IPS-NIHi7 (cell line): ENCODE results near the gene SOX1.

Experiments used
- DNase-seq: peaks from one replicate; pipeline ENCODE4 v3.0.0; 2012; ENCODE audit warnings: mixed read lengths; ENCODE audit errors: extremely low spot score

The SOX1 gene

DNA sequence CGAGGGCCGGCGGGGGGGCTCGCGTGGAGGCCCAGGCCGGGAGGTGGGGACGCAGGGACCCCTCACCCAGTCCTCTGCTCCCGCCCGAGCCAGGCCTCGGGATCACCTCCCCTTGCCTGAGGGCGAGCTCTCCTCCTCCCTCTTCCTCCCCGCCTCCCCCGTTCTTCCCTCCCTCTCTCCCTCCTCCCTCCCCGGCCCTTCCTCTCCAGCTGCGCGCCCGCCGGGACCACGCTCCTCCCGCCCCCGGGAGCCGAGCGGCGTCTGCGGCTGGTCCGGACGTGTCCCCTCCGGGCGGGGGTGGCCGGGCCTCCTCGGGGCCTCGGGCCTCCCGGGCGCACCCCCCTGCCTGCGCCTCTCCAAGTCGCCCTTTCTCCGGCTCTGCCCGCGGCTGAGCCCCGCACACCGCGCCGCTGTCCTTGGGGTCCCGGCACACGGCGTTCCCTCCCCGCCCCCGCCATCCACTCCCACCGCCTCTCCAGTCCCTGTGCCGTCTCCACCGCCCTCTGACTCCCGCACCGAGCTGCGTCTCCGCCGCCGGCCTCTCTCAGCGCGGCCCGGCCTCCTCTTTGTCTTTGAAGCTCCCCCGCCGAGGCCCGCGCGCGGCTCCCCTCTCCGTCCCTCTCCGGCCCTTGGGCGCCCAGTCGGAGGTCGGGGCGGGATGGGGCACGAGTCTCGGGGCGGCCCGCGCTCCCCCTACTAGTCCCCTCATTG is 5.7 kb downstream of the SOX1 start:
- peak; percentile 74 for DNase-seq

DNA sequence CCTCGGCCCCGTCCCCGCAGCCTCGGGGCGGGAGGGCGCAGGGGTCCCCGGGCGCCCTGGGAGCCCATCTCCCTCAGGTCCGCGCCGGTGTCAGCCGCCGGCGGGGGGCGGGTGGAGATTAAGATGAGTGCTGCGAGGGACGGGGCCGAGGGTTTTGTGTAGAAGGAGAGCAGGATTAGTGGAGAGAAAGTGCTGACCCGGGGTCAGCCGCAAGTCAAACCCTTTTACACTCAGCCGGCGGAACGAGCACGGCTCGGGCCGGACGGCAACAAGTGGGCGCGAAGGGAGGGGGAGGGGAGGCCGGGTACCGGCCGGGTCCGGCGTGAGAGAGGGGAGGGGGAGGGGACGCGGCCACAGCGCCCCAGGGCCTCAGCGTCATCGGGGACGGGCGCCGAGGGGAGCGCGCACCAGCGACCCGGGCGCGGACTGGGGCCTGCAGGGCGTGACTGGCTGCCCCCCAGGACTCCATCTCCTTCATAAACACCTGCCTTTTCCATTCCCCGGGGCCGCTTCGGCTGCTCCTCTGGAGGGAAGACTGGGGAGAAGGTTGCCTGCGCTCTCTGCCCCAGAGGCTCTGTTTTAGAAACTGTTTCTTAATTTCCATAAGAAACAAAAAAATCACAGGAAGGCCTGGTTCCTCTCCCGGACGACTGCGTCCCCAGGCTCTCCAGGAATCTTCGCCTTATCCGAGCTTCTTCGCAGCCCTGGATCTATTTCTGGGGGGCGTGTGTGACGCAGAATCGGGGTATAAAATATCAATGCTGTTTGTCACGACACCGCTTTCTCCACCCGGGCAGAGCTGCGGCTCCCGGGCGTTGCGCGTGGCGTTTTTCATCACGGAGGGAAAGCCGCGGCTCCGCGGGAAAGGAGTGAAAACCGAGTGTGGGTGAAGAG is 6.5 kb downstream of the SOX1 start:
- DNase-seq: peak; percentile 73

DNA sequence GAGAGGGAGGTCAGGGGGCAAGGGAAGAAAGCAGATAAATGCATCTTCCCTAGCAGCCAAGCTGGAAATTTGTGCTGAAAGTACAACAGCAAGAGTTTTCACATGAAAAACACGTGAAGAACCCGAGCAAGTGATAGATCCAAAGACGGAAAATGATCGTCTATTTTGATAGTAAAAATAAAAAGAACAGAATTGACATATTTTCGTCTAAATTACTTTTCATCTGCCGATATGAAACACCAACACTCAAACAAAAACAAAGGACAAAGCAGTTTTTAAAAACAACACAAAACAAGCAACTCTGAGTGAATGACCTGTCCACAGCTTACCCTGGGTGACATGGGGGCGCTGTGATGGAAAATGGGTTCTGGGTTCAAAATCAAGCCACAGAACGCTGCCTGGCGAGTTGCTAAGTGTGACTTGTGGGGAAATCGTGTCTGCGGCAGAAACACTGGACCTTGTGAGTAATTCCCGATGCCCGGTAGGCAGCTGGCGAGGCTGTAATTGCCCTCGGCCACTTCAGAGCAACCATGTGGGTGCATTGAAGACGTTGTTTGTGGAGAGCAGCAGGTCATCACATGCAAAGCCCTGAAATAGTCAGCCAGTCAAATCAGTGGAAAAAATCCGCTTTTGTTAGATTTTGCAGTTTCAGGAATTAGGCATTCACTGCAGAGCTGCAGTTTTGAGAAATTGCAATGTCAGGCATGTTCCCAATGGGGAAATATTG is 7.4 kb downstream of the SOX1 start:
- no peak for DNase-seq

DNA sequence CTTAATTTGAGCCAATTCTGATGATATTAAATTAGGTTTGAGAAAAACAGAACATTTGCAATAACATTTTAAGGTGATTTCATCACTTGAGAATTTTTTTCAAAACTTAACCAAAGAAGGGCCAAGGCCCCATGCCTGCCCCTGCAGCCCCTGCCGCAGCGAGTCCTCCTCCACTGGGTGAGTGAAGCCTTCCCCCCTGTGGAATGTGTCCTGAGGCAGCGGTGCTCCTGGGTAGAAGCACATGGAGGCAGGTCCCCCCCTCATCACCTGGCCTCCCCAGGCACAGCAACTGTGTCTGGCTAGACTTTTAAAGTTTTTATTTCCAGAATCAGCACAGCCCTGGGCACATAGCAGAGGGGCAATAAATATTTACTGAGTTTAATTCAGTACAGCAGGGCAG is 10.8 kb downstream of the SOX1 start:
- DNase-seq: no peak

DNA sequence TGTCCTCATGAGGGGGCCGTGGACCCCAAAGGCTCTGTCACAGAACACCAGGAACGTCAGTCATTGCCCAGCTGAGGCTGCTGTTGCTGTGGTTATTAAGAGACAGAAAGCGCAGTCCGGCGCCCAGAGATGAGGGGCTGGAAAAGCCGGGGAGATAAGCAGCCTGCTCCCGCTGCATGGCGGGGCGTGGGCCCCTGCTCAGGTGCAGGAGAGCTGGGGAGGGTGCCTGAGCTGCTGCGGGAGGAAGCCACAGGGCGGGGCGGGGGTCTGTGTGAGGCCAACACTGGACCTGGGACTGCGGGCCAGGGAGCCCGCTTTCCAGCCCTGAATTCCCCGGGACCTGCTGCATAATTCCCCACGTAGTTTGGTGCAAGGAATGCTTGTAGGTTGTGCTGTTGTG is 11.3 kb downstream of the SOX1 start:
- no peak for DNase-seq

DNA sequence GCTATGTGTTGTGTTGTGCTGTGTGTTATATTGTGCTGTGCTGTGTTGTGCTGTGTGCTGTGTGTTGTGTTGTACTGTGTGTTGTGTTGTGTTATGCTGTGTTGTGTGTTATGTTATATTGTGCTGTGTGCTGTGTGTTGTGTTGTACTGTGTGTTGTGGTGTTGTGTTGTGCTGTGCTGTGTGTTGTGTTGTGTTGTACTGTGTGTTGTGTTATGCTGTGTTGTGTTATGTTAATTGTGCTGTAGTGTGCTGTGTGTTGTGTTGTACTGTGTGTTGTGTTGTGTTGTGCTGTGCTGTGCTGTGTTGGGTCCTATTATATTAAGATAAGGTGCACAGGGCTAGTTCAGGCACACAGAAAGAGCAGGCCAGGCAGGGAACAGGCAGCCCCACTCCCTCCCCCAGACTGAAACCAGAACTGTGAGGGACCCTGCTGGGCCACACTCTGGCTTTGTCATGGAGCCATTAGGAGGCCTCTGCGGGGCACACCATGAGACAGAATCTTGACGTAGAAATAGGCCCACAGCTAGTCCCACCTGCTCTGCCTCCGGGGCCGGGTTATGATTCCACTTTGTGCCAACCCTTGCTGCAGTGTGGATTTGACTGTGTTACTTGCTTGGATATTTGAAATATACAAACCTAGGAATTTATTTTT is 12.1 kb downstream of the SOX1 start:
- no peak for DNase-seq

DNA sequence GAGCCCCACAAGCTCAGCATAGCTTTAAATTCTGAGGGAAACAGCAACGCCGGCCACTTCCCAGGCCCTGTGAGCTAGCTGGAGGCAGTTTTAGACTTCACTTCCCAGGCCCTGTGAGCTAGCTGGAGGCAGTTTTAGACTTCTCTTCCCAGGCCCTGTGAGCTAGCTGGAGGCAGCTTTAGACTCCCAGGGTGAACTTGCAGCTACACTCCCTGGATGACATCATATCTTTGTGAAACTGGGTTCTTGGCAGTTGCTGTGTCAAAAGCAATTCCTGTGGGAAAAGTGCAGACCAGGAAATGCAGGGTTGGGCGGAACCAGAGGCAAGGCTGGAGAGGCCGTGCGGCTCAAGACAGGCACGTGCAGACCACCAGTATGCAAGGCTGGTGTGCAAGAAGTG is 12.7 kb downstream of the SOX1 start:
- no peak for DNase-seq

DNA sequence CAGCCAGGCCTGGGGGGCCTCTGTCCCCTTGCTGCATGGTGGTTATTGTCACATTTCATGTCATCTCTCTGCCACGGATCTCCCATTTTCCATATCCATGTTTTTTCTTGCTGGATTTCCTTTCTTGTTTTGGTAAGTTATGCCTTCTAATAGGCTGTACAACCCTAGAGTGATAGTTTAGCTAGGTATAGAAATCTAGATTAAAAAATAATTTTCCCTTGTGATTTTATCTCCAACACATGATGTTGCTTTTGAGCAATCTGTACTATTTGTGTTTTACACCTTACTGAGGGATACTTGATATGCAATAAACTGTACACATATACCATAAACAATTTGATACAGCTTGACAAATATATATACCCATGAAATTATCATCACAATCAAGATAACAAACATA is 17.0 kb downstream of the SOX1 start:
- no peak for DNase-seq

DNA sequence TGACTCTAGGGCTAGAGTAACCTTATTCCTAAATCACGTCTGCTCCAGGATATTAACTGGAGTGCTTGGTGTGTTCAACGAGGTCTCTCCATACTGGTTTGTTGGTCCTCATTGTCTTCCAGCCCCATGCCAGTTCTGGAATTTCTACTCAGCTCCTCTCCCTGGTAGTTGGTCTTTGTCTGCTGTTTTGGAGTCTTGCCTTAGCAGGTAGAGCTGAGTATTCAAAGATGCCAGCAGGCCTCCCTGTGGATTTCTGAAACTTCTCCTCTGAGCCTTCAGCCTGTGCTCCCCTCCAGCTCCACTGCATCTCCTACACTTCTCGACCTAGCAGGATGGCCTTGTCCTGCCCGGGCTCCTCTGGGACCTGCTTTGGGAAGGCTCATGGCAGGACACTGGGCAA is 25.5 kb downstream of the SOX1 start:
- no peak for DNase-seq

DNA sequence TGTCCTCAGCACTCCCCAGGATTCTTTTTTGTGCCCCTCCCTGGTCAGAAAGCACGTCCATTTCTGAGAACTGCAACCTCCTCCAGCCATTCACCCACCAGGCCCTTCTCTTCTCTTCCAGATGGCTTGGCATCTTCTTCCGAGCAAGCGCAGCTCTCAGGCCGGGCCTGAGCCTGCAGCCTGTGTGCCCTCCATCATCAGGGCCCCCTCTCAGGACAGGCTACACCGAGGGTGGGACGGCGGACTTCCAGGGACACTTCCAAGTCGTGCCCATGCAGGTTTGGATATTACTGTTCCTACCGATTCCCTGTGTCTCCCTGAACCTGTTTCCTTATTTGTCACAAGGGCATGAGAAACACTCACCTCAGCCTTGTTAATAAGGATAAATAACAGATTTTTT is 28.4 kb downstream of the SOX1 start:
- no peak for DNase-seq

DNA sequence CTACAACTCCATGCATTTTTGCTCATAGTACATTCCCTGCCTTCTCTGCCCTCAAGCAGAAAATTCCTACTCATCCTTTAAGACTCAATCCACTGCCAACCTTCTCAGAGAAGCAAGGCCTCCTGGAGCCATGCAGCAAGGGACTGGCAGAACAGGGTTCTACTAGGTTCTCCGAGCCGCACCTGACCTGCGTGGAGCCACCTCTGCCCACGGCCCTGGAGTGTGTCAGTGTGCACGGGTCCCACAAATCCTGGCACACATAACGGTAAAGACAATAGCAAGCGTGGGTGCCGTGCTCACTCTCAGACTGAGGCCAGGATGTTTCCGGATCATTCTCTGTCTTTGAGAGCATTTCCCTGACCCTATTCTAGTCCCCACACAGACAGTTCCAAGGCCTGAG is 30.0 kb downstream of the SOX1 start:
- DNase-seq: no peak

DNA sequence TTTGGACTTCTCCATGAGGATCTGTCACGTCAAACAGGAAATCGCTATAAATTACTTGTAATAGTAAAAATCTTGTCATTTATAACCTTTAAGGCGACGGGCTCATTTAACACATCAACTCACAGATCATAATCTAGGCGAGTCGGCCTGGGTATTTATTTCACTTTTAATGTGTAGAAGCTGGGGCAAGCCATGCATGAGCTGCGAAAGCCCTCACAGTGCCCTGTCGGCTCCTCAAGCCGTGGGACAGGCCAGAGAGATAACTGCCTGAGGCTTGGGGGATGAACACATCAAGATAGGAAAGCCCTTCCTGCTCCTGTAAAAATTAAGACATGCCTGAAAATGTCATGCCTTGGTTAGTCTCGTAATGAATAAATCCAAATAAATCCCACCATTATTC is 30.8 kb downstream of the SOX1 start:
- DNase-seq: no peak

DNA sequence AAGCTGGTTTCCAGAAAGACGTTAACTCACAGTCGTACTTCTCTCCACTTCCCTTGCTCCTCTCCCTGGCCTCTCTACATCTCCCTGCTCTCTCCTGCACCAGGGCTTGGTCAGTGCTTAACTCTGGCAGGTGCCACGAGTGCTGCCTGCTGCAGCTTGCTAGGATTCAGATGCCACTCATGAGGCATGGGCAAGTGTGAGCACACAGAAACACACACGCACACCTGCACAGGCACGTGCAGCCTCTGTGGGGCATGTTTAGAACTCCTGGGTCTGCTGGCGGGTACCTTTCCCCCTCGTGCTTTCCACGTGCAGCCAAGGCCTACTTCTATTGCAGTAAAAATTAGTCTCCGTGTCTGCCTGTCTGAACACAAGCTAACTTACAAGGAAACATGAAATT is 31.8 kb downstream of the SOX1 start:
- no peak for DNase-seq

DNA sequence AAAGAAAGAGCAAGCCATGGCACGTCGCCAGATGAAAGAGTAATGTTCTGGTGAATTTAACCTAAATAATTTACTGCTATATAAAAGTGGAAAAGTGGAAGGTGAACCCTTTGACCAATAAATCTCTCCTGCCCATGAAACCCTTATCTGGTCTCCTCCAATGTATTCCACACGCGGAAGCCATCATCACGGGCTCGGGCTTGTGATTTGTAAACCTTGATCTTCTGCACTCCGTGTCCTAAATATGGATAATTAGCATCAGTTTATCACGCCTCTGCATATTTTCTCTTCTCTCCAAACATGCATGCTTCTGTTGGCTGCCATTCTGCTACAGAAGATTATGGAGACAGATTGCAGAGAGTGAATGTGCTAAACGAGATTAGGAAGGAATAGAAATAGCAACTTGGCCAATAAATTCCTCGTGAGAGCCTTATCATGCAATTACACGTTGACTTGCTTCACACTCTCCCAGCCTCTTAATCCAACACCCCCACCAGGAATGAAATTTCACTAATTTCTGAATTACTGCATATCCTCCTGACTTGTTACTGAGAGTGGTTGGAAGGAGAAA is 34.5 kb downstream of the SOX1 start:
- no peak for DNase-seq

DNA sequence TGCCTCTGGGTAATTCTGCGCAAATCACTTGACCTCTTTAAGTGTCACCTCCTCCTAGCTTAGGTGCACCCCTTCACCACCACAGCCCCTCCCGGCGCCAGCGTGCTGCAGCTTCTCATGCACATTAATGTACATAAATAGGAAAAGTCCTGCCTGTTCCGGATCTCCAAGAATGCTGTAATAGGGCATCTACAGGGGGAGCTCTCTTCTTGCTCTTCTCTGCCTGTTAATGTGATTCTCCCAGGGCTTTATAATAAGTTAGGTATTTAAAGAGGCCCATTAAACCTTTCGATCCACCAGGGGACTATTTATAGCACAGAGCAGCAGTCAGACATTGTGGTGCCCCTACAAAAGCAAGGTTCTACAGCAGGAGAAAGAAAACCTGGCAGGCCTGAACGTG is 35.3 kb downstream of the SOX1 start:
- no peak for DNase-seq

DNA sequence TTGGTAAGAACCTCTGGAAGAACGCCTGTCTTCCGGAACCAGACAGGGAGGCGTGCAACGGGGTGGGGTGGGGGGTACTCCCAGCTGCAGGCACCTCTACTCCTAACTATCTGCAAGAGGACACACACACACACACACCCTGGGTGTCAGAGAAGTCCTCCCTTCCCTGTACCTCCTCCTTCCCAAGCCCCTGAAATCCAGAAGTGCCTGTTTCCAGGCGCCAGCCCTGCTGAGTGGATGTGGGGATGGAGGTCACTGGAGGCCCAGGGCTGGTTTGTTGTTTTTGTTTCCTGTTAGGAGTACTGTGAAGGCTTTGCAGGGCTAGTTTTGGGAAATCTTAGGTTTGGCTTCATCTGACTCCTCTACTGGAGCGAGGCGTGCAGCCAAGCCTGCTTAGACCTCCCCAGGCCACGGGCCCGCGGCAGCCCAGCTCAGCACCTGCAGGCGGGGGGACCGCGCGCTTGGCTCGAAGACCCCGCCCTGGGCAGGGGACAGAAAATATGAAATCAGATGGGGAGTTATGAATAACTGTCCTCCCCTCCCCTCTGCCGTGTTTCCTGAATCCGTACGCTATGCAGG is 36.4 kb downstream of the SOX1 start:
- DNase-seq: no peak

DNA sequence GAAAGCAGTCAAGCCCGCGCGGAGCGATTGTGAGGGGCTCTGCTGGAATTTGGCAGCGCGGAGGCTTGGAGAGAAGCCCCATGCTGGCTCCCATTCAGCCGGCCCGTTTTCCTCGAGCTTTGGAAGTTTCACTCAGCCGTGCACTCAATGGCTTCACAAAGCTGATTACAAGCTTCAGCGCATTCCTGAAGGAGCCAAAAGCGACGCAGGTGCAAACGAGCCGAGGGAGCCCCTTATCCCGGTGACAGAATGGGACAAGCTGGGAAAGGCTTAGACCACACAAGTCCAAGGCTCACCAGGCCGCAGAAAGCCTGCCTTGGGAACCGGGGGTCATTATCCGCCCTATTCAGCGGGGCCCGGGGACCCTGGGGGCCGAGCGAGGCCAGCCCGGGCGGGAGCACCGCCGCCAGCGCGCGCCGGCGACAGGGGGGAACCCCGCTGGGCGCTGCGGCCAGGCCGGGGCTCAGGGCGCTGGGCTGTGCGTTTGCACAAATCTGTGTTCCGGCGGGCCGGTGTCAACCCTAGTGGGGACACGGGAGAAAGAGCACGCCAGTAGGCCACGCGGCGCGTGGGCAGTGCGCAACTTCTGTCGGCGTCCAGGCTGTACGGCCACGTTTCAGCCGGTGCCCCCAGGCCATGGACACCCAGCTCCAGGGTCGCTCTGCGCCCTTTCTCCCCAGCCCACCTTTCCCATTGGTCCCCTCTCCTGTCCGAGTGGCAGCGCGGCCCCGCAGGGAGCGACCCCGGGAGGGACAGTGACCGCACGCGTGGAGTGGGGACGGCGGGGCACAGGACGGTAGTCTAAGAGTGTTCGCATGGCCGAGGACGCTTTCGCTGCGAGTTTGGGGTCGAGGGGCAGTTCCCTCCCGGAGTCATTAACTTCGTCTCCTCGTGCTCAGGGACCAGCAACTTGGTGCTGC is 37.3 kb downstream of the SOX1 start:
- DNase-seq: peak; percentile 35

DNA sequence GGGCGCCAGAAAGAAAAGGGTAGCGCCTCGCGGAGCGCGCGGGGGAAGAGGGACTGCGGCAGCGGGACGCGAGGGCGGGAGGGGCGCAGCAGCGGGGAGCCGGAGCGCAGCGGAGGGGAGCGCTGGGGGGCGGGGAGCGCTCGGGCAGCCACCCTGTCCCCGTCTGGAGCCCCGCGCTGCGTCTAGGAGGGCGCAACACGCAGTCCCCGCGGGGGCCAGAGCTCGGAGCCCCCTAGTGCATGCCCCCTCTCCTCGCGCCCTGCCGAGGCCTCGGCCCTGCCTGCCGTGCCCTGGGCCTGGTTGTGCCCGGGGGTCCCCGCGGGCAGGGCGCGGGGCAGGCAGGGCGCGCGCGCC is 37.9 kb downstream of the SOX1 start:
- DNase-seq: peak; percentile 27

DNA sequence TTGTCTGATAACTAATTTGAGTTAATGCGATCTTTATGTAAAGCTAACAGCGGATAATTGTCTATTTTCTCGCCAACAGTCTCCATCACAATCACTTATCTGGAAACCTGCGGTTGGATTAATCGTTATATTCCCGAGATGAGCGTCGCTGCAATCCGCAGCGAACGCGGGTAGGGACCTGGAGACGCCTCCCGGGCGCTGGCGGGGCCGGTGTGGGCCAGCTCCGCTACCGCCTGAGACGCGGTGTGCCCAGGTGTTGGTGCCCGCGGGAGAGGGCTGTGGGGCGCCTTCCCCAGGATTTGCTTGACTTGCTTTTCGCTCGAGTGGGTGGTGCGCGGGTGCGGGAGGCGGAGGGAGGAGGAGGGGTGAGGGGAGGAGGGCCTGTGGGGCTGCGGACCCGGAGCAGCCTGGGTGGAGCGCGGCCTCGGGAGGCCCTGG is 38.3 kb downstream of the SOX1 start:
- DNase-seq: no peak

DNA sequence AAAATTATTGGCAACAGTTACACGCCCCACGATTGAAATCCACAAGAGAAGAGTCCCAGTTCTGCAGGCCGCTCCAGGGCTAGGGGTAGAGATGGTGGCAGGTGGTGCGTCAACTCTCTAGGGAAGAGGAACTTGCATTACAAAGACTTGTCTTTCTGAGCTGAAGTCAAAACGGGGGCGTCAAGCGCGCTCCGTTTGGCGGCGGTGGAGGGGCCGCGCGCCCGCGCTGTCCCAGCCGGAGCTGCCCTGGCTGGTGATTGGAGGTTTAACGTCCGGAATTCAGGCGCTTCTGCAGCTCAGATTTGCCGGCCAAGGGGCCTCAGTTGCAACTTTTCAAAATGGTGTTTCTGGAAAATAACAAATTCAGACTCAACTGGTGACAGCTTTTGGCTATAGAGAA is 38.9 kb downstream of the SOX1 start:
- DNase-seq: peak; percentile 83
